GM12801 (cell line): ENCODE measurements around the gene GPR55.

Source experiments
- CTCF ChIP-seq: IDR thresholded peaks from one replicate; pipeline ENCODE4 v1.5.1; 2011; ENCODE audit warnings: control low read depth; ENCODE audit not compliant: insufficient read length; ENCODE audit errors: extremely low read depth

GPR55 gene

GRCh38 chr2:230935130-230935430 lies 10.0 kb upstream of the GPR55 start:
- TF ChIP-seq CTCF: no peak

- no peak for TF ChIP-seq CTCF
Observed at GRCh38 chr2:230934231-230935129, 9.4 kb upstream of the GPR55 start.

GRCh38 chr2:230933521-230934180 lies 8.6 kb upstream of the GPR55 start:
- no peak for TF ChIP-seq CTCF

DNA sequence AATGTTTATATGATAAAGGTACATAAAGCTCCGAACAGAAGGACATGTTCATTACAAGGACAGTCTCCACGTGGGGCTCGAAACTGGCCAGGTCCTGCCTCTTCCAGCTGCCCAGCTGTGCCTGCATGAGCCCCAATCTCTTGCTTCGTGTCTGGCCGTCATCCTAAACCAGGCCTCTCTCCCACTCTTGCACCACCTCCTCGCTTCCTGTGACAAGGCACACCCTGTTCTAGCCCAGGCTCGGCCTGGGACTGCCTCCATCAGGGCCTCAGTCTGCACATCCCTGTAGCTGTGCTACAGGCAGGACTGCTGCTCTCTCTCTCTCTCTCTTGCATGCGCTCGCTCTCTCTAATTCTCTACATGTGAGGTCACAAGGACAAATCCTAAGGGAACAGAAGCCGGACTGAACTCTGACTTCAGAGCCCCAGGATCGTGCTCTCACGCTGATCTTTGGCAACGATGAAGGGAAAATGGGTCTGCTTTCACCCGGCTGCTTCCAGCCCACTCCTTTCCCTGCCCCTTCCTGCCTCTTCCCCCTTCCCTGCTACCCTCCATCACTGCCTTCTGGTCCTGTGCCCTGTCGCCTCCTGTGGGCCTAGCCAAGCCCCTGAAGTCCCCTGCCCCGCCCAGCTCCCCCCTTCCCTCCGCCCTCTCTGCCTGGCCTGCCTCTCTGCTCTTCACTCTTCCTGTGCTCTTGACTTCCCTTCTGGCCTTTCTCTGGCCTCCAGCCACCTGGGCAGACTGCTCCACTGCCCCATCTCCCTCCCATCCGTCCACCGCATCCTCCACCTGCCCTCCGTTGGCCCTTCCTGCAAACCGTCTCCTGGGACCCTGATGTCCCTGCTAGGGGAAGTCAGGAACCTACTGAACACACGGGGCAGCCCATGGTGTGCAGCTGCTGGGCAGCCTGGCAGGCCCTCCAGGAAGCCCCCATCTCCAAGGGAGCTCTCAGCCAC lies 7.8 kb upstream of the GPR55 start:
- no peak for TF ChIP-seq CTCF

DNA sequence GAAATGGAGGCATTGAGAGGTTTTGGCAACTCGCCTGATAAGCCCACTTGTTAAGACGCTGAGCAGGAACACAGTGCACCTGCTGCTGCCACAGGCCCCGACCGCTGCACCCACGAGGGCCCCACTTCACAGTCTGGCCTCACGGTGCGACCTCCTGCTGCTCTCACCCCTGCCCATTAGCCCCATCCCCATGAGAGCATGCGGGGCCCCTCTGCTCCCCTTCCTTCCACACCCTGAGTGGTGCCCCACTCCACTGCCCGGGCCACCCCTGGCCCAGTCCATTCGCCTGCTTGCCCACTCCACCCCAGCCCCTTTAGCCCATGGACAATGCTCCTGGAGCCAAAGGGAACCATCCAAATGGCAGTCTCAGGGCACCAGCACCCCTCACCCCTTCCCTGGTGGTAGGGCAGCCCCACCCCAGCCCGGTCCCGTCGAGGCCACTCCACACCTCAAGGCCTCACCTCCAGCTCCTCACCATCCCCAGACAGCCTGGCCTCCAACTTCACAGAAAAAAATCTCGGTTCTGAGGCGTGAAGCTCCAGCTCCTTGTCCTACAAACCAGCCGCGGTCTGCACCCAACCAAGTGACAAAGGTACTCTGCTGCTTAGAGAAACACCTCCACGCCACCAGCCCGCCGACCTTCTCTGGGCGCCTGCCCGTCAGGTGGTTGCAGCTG lies 6.7 kb upstream of the GPR55 start:
- TF ChIP-seq CTCF: no peak

DNA sequence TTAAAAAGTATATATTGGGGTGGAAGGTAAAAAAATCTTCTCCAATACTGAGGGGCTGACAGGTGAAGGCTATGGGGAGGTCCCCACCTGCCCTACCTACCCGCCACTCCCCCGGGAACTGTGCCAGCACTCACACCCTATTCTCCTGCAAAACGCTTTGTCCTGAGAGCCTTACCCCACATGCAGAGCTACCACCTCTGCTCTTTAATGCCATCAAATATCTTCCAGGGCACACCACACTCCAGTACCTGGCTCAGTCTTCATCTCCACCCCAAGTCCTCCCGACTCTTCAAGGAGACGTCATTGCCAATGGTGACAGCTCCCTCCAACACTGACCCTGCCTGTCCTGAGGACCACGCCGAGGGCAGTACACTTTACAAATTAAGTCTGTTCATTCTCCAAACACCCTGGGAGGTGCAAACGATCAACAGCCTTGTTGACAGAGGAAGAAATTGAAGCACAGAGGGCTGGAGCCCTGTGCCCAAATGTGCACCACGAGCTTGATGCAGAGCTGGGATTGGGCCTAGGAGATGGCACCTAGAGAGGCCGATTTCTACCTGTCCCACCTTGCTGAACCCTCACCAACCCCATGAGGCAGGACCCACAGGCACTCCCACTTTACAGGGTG lies 6.0 kb upstream of the GPR55 start:
- no peak for TF ChIP-seq CTCF
